GM18502 (cell line): ENCODE data around the gene CERK.

Experiments used
- ATAC-seq: cut with Tn5 transposase; IDR thresholded peaks from one replicate; pipeline ENCODE4 v1.9.1; 2021; ENCODE audit warnings: mild to moderate bottlenecking; ENCODE audit not compliant: unreplicated experiment, poor library complexity

The CERK gene

GRCh38 chr22:46766611-46767010 is 28.6 kb upstream of the CERK start:
- no peak for ATAC-seq

- ATAC-seq = no peak
Observed at GRCh38 chr22:46764779-46765485, 26.9 kb upstream of the CERK start.

- no peak for ATAC-seq
Observed at GRCh38 chr22:46764140-46764680, 26.2 kb upstream of the CERK start.

- peak; percentile 61 for ATAC-seq
Observed at GRCh38 chr22:46763051-46763705, 25.1 kb upstream of the CERK start.

- peak; percentile 67 for ATAC-seq
Observed at GRCh38 chr22:46762238-46763050, 24.4 kb upstream of the CERK start, which contains the start of gene TBC1D22A. Gene TBC1D22A, plus strand, starts transcription at chr22:46762650. Its CDS starts 137 bp downstream, at chr22:46762787.

GRCh38 chr22:46761539-46762237 is 23.6 kb upstream of the CERK start:
- no peak for ATAC-seq

GRCh38 chr22:46761017-46761416 is 23.0 kb upstream of the CERK start:
- no peak for ATAC-seq

GRCh38 chr22:46758867-46759290 is 20.8 kb upstream of the CERK start:
- no peak for ATAC-seq

- no peak for ATAC-seq
Observed at GRCh38 chr22:46758121-46758520, 20.1 kb upstream of the CERK start.

- no peak for ATAC-seq
Observed at GRCh38 chr22:46757104-46757503, 19.1 kb upstream of the CERK start.

GRCh38 chr22:46756097-46756496 is 18.0 kb upstream of the CERK start:
- no peak for ATAC-seq

GRCh38 chr22:46755525-46755924 is 17.5 kb upstream of the CERK start:
- no peak for ATAC-seq

- no peak for ATAC-seq
Observed at GRCh38 chr22:46754826-46755225, 16.8 kb upstream of the CERK start.

GRCh38 chr22:46754110-46754799 is 16.2 kb upstream of the CERK start:
- no peak for ATAC-seq

- no peak for ATAC-seq
Observed at GRCh38 chr22:46753761-46754109, 15.7 kb upstream of the CERK start.

GRCh38 chr22:46753360-46753759 is 15.3 kb upstream of the CERK start:
- ATAC-seq = no peak

GRCh38 chr22:46752988-46753310 is 14.9 kb upstream of the CERK start:
- no peak for ATAC-seq

GRCh38 chr22:46752286-46752987 is 14.4 kb upstream of the CERK start:
- no peak for ATAC-seq

GRCh38 chr22:46750863-46751443 is 12.9 kb upstream of the CERK start:
- no peak for ATAC-seq
